Mesenchymal stem cell (in vitro differentiated cells and primary cell): Measurements from ENCODE around the gene RYR2.

Source experiments
- DNase-seq: peaks from one replicate; pipeline ENCODE4 v3.0.0-alpha.2; 2013
- H2AFZ ChIP-seq: one replicate; pipeline ENCODE4 v1.6.1; 2013; ENCODE audit warnings: low read depth, mild to moderate bottlenecking, control low read depth, inconsistent platforms, low read length, moderate library complexity
- H2AK5ac ChIP-seq: 2 replicates; pipeline ENCODE4 v1.6.1; 2013; ENCODE audit warnings: low read length, moderate library complexity, mild to moderate bottlenecking, inconsistent platforms; ENCODE audit not compliant: severe bottlenecking
- H2BK120ac ChIP-seq: one replicate; pipeline ENCODE4 v1.6.1; 2013; ENCODE audit warnings: low read depth, mild to moderate bottlenecking, inconsistent platforms, low read length, moderate library complexity
- H2BK12ac ChIP-seq, 2 experiments: one replicate each; pipeline ENCODE4 v1.6.1; 2013; ENCODE audit warnings: inconsistent platforms in 2 of 2, low read length in 2 of 2, mild to moderate bottlenecking in 2 of 2, moderate library complexity in 2 of 2, control low read depth in 1 of 2
- H2BK15ac ChIP-seq: one replicate; pipeline ENCODE4 v1.6.1; 2013; ENCODE audit warnings: mild to moderate bottlenecking, low read depth, inconsistent platforms; ENCODE audit not compliant: poor library complexity, severe bottlenecking
- H2BK5ac ChIP-seq: 2 replicates; pipeline ENCODE4 v1.6.1; 2013; ENCODE audit warnings: low read depth, mild to moderate bottlenecking, low read length, control low read depth, inconsistent platforms; ENCODE audit not compliant: poor library complexity, severe bottlenecking
- H3K14ac ChIP-seq, 2 experiments: one replicate each; pipeline ENCODE4 v1.6.1; 2013; ENCODE audit warnings: inconsistent platforms in 2 of 2, low read length in 2 of 2, control low read depth in 1 of 2, mild to moderate bottlenecking in 1 of 2, moderate library complexity in 1 of 2
- H3K18ac ChIP-seq, 2 experiments: one replicate each; pipeline ENCODE4 v1.6.1; 2013; ENCODE audit warnings: inconsistent platforms in 2 of 2, low read length in 2 of 2, control low read depth in 1 of 2, low read depth in 1 of 2, mild to moderate bottlenecking in 1 of 2
- H3K23ac ChIP-seq, 2 experiments: one replicate each; pipeline ENCODE4 v1.6.1; 2013; ENCODE audit warnings: inconsistent platforms in 2 of 2, low read length in 2 of 2, mild to moderate bottlenecking in 2 of 2, moderate library complexity in 2 of 2, control low read depth in 1 of 2
- H3K27ac ChIP-seq: 2 replicates; pipeline ENCODE4 v1.5.1; 2013; ENCODE audit warnings: mild to moderate bottlenecking, moderate library complexity, low read length, control low read depth, inconsistent platforms; ENCODE audit not compliant: poor library complexity, severe bottlenecking
- H3K27me3 ChIP-seq, 2 experiments: 2 replicates each; pipeline versions ENCODE4 v1.6.1 to v1.7.0; 2013; ENCODE audit warnings: low read length in 2 of 2, mild to moderate bottlenecking in 2 of 2, moderate library complexity in 2 of 2, control low read depth in 1 of 2, inconsistent platforms in 1 of 2; ENCODE audit not compliant: control insufficient read depth in 1 of 2, insufficient read depth in 1 of 2
- H3K36me3 ChIP-seq, 2 experiments: 2 replicates each; pipeline versions ENCODE4 v1.6.1 to v1.7.0; 2013; ENCODE audit warnings: low read length in 2 of 2, control low read depth in 1 of 2, inconsistent platforms in 1 of 2, low read depth in 1 of 2, mild to moderate bottlenecking in 1 of 2; ENCODE audit not compliant: insufficient read depth in 2 of 2, control insufficient read depth in 1 of 2
- H3K4ac ChIP-seq, 2 experiments: one replicate each; pipeline ENCODE4 v1.6.1; 2013; ENCODE audit warnings: inconsistent platforms in 2 of 2, low read length in 2 of 2, mild to moderate bottlenecking in 2 of 2, moderate library complexity in 2 of 2, control low read depth in 1 of 2, low read depth in 1 of 2
- H3K4me1 ChIP-seq: 2 replicates; pipeline ENCODE4 v1.6.1; 2013; ENCODE audit warnings: low read depth, low read length, control low read depth; ENCODE audit not compliant: control insufficient read depth, insufficient read depth
- H3K4me2 ChIP-seq: 2 replicates; pipeline ENCODE4 v1.6.1; 2013; ENCODE audit warnings: low read length, mild to moderate bottlenecking, inconsistent platforms; ENCODE audit not compliant: poor library complexity, severe bottlenecking
- H3K4me3 ChIP-seq, 2 experiments: 2 replicates each; pipeline versions ENCODE4 v1.5.1 to v1.7.0; 2013; ENCODE audit warnings: low read length in 2 of 2, mild to moderate bottlenecking in 2 of 2, control low read depth in 1 of 2, low read depth in 1 of 2; ENCODE audit not compliant: insufficient read depth in 1 of 2
- H3K79me1 ChIP-seq: replicated peaks from 2 replicates; pipeline ENCODE4 v1.6.1; 2013; ENCODE audit warnings: mild to moderate bottlenecking, control low read depth, low read length, inconsistent platforms; ENCODE audit not compliant: poor library complexity, severe bottlenecking
- H3K9ac ChIP-seq: 2 replicates; pipeline ENCODE4 v1.7.0; 2013; ENCODE audit warnings: mild to moderate bottlenecking, low read length, moderate library complexity
- H3K9me3 ChIP-seq: 2 replicates; pipeline ENCODE4 v1.7.0; 2013; ENCODE audit warnings: mild to moderate bottlenecking, low read length; ENCODE audit not compliant: control insufficient read depth
- H4K8ac ChIP-seq: one replicate; pipeline ENCODE4 v1.6.1; 2013; ENCODE audit warnings: inconsistent platforms, mild to moderate bottlenecking, low read length, moderate library complexity
- H4K91ac ChIP-seq: one replicate; pipeline ENCODE4 v1.6.1; 2013; ENCODE audit warnings: mild to moderate bottlenecking, low read length, inconsistent platforms
- WGBS: methylation state at CpG from one replicate; pipeline ENCODE4 v1.1.7; 2013; ENCODE audit warnings: mixed read lengths; 5-methylcytosine and 5-hydroxymethylcytosine counted together

RYR2 gene

DNA sequence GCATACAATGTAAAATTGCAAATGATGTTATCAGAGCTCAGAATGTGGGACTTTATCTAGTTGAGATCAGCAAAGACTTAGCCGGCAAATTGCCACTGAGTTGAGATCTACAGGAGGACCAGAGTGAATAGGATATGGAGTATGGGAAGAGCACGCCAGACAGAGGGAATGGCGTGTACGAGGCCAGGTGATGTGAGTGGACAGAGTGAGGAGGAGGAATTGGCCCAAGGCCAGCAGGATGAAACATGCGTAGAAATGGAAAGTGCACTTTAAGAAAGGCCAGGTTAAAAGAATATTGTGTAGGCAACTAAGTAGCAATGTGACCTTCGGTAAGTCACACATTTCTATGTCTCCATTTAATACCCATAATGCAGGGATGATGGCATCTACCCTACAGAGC, 637.7 kb downstream of the RYR2 start:
- WGBS: 91% methylated on average over 4 of the region's 6 CpGs

GRCh38 chr1:237681210-237681609, 639.2 kb downstream of the RYR2 start:
- Histone ChIP-seq H3K27ac (no peak overlapping the region), H3K9ac (no peak overlapping the region), H2BK120ac (no peak overlapping the region), H3K4me3 (no peak overlapping the region), H3K79me1 (no peaks in the 10 kb centered on the region), H3K36me3 (no peaks in the 10 kb centered on the region), H3K23ac (no peak overlapping the region), H3K4ac (no peak overlapping the region), H3K27me3 (no peaks in the 10 kb centered on the region), H4K91ac (no peak overlapping the region), H4K8ac (no peak overlapping the region), H2AFZ (no peak overlapping the region), H3K14ac (peak overlapping the region in 1 of 2 experiments; percentile 55), H2BK15ac (no peak overlapping the region), H3K18ac (no peak overlapping the region), H3K9me3 (no peaks in the 10 kb centered on the region), H2AK5ac (no peak overlapping the region), H3K4me1 (no peaks in the 10 kb centered on the region), H2BK5ac (no peak overlapping the region), H3K4me2 (no peak overlapping the region), H2BK12ac (no peak overlapping the region)
- no peak for DNase-seq
- WGBS: 90% methylated on average over 5 of the region's 6 CpGs

More for the DNA sequence above, 637.7 kb downstream of the RYR2 start:
- Histone ChIP-seq H4K91ac (no peak overlapping the region), H3K79me1 (no peaks in the 10 kb centered on the region), H4K8ac (no peak overlapping the region), H2BK5ac (no peak overlapping the region), H2BK12ac (no peak overlapping the region), H3K4me2 (no peak overlapping the region), H3K18ac (no peak overlapping the region), H2AFZ (no peak overlapping the region), H3K9me3 (no peaks in the 10 kb centered on the region), H3K36me3 (no peaks in the 10 kb centered on the region), H3K14ac (no peak overlapping the region), H2AK5ac (no peak overlapping the region), H3K4me1 (no peaks in the 10 kb centered on the region), H2BK120ac (no peak overlapping the region), H3K23ac (no peak overlapping the region), H3K4ac (no peak overlapping the region), H3K27ac (no peak overlapping the region), H2BK15ac (no peak overlapping the region), H3K4me3 (no peak overlapping the region), H3K27me3 (no peaks in the 10 kb centered on the region), H3K9ac (no peak overlapping the region)
- no peak for DNase-seq

GRCh38 chr1:237684236-237684635, 642.3 kb downstream of the RYR2 start:
- no peak overlapping the region for H3K4ac ChIP-seq
- H2BK12ac ChIP-seq: no peak overlapping the region
- no peak overlapping the region for H3K9ac ChIP-seq
- H3K36me3 ChIP-seq: no peaks in the 10 kb centered on the region
- H3K79me1 ChIP-seq: no peaks in the 10 kb centered on the region
- 71% methylated on average over 6 of the region's 6 CpGs for WGBS
- peaks cover 3% of the 10 kb centered on the region for H3K4me1 ChIP-seq
- H2AFZ ChIP-seq: no peak overlapping the region
- no peak overlapping the region for H2BK5ac ChIP-seq
- no peak overlapping the region for H2BK15ac ChIP-seq
- no peak overlapping the region for H2AK5ac ChIP-seq
- no peak overlapping the region for H3K14ac ChIP-seq
- H3K4me2 ChIP-seq: no peak overlapping the region
- no peak overlapping the region for H3K23ac ChIP-seq
- no peaks in the 10 kb centered on the region for H3K27me3 ChIP-seq
- H2BK120ac ChIP-seq: no peak overlapping the region
- no peak overlapping the region for H3K4me3 ChIP-seq
- peak; percentile 47 for DNase-seq
- H4K91ac ChIP-seq: no peak overlapping the region
- H3K18ac ChIP-seq: no peak overlapping the region
- no peak overlapping the region for H4K8ac ChIP-seq
- H3K9me3 ChIP-seq: no peaks in the 10 kb centered on the region
- H3K27ac ChIP-seq: no peak overlapping the region

DNA sequence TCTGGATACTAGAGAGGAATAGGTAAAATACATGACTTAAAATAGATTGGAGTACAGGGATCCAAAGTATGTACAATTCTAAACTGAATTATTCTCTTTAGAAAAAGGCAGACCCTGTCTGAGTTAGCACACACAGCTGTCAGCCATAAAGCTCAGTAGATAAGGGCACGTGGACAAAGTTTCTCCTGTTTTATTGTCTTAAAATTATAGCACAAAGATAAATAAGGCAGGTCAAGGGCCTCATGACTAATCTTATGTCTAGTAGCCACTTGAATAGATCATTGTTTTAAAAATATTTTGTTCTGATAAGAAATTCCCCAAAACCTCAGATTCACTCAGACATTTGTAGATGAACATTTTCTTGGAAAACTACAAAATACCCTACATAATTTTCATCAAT, 643.6 kb downstream of the RYR2 start:
- Histone ChIP-seq H2BK12ac (no peak overlapping the region), H4K91ac (no peak overlapping the region), H2BK120ac (no peak overlapping the region), H3K9ac (no peak overlapping the region), H3K9me3 (no peaks in the 10 kb centered on the region), H4K8ac (no peak overlapping the region), H2AK5ac (no peak overlapping the region), H3K23ac (no peak overlapping the region), H3K4me3 (no peak overlapping the region), H3K27ac (no peak overlapping the region), H3K79me1 (no peaks in the 10 kb centered on the region), H3K14ac (no peak overlapping the region), H3K27me3 (no peaks in the 10 kb centered on the region), H2BK15ac (no peak overlapping the region), H3K36me3 (no peaks in the 10 kb centered on the region), H2AFZ (no peak overlapping the region), H3K4ac (no peak overlapping the region), H3K4me2 (no peak overlapping the region), H3K4me1 (peaks cover 3% of the 10 kb centered on the region), H3K18ac (no peak overlapping the region), H2BK5ac (no peak overlapping the region)
- DNase-seq: no peak
- no CpG with 5 or more reads among the region's 1 CpG for WGBS
